ENCODE measurements around the gene EFNB1. TPM values are rescaled to one million over a fixed set of nuclear protein-coding genes. Genes with fewer than 3 reads are reported as not detected.

EFNB1 gene
- total RNA-seq, 1 experiment from 2014 or later: 6.0 TPM

GRCh38 chrX:68868902-68869800 lies 40.3 kb downstream of the EFNB1 start:
- no peak for DNase-seq (ENCODE audit: low read depth, low spot score)
- in situ Hi-C loops (cut with HindIII; ENCODE audit: low pct_unique_long_range_greater_than_20kb, low sequenced_read_pairs): no loop called here

DNA sequence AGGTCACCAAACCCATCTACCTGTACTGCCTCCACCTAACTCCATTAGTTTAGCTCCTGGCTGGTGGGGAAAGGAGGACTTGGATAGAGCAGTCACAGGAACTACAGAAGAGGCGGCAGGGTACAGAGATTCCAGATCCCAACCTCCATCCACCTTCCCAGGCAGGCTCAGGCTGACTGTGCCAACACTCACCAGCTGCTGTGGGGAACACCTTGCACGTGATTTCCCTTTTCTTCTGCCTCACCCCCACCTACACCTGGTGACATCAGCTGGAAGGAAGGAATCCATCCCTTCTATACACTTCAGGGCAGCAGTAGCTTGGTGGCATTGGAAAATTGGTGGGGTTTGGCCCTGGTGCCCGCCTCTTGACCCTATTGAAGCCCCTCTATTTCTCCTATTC lies 41.5 kb downstream of the EFNB1 start:
- no peak for DNase-seq (ENCODE audit: low read depth, low spot score)
- in situ Hi-C loops (cut with HindIII; ENCODE audit: low pct_unique_long_range_greater_than_20kb, low sequenced_read_pairs): no loop called here

DNA sequence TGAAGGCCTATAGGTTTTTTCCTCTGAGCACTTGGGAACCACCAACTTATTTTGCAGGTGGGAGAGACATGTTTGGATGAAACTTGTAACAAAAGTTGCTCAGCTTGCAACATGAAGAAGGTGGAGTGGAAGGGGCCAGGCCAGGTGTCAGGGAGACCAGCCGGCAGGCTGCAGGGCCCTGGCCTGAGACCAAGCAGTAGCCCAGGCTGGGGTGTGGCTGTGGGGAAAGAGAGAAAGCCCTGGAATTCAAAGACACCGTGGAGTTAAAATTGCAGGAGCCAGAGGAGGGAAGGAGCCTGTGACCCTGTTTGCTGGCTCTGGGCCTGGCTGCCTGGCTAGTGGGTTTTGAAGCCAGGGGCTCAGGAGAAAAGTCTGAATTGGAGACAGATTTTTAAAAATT lies 43.4 kb downstream of the EFNB1 start:
- in situ Hi-C loops (cut with HindIII; ENCODE audit: low pct_unique_long_range_greater_than_20kb, low sequenced_read_pairs): no loop called here
- DNase-seq (ENCODE audit: low read depth, low spot score): no peak

DNA sequence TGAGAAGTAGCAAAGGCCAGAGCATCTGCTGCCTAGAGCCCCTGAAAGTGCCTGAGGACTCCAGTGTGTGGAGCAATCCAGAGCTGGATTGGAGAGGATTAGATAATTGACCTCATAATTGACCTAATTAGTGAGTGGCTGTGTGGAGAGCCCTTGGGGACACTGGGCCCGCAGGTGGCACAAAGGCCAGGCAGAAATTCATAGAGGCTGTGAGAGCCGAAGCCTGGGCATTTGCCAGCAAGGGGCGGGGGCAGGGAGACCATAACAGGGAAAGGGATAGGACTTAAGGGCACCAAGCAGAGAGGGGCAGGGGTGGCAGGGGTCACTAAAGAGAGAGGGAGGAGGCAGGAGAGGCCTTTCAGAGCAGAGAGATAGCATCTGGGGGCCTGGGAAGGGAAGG lies 45.3 kb downstream of the EFNB1 start:
- in situ Hi-C loops (cut with HindIII; ENCODE audit: low pct_unique_long_range_greater_than_20kb, low sequenced_read_pairs): no loop called here
- no peak for DNase-seq (ENCODE audit: low read depth, low spot score)

- no peak for DNase-seq (ENCODE audit: low read depth, low spot score)
- in situ Hi-C loops (cut with HindIII; ENCODE audit: low pct_unique_long_range_greater_than_20kb, low sequenced_read_pairs): no loop called here
These were observed 47.9 kb downstream of the EFNB1 start for GRCh38 chrX:68876731-68877130.

DNA sequence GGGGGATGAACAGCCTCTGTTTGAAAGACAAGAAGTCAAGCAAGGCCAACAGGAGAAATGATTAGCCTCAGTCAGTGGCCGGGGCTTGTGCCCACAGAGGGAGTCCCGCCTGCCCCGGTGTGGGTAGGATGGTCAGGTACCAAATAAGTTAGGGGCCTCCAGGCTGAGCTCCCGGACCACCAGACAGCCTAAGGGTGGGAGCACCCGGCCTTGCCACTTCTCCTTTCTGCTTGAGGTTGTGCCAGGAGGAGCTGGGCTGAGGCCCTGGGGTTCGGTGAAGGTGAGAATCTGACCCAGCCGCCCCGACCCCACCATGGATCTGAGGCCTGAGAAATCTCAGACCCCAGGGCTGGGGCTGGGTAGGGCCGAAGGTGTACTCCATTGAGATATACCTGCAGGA lies 48.8 kb downstream of the EFNB1 start:
- in situ Hi-C loops (cut with HindIII; ENCODE audit: low pct_unique_long_range_greater_than_20kb, low sequenced_read_pairs): no loop called here
- no peak for DNase-seq (ENCODE audit: low read depth, low spot score)

DNA sequence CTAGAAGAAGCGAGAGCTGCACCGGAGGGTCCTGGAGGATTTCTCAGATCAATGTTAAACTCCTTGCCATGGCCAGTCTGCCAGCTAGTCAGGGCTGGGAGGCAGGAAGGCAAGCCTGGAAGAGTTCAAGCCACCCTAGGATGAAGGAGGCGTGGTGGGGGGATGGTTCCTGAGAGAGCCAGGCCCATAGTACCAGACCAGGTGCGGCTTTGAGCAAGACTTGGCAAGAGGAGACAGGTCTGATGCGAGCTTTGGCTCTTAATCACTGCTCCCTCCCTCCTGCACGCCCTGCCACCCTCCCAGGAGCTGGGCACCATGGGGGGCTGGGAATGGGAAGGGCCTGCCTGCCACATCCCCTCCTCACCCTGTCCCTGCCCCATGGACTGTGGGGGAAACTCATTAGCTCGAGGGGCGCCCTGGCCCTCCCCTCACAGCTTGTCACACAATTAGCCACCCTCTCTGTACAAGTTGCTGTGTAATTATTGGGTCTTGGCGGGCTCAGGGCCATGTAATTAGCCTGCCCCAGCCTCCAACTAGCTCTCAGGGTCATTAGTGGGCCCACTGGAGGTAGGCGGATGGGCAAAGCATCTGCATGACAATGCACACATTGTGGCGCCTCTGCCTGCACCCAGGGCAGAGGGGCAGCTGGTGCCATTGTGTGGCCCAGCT lies 50.3 kb downstream of the EFNB1 start:
- in situ Hi-C loops (cut with HindIII; ENCODE audit: low pct_unique_long_range_greater_than_20kb, low sequenced_read_pairs): no loop called here
- no peak for DNase-seq (ENCODE audit: low read depth, low spot score)

DNA sequence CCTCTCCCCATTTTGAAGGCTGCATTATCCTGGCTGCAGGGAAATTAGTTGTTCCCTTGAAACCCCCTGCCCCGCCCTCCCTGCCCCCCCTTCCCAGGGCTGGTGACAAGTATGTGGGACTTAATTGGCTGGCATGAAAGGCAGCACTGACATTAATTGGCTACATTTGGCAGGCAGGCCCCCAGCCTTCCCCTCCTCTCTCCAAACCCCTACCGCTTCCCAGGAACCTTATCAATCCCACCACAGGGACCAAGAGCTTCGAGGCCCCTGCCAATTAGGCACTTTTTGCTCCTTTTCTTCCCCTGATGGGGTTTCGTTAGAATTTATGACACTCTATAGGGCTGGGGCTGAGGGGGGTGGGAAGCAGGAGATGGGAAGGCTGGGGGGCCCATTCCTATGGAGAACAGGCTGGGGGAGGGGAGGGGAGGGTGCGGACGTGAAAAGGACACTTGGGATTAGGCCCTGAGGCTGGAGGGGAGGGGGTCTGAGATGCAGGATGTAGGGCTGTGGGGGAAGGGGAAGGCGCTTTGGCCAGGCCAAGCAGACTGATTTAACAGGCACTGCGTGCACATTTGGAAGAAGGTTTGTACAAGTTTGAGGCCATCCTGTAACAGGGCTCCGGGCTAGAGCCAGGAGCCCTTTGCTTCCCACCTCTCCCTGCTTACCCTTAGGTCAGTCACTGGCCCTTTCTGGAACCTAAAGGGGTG lies 52.2 kb downstream of the EFNB1 start:
- DNase-seq (ENCODE audit: low read depth, low spot score): no peak
- in situ Hi-C loops (cut with HindIII; ENCODE audit: low pct_unique_long_range_greater_than_20kb, low sequenced_read_pairs): no loop called here

DNA sequence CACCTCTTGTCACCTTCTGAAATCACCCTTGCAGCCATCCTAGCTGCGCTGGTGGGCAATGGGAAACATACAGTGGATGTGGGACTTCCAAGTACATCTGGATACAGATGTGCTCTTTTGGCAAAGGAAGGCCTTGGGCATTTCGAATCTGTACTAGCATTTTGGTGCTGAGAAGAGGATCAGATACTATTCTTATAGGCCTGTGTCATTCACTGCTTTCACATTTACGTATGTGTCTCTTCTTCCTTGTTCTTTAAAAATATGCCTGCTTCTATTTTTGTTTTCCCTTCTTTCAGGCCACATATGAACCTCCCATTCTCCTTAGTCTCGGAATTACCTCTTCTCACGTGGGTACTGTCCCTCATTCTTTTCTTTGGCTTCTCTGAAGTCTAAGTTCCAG lies 53.1 kb downstream of the EFNB1 start:
- in situ Hi-C loops (cut with HindIII; ENCODE audit: low pct_unique_long_range_greater_than_20kb, low sequenced_read_pairs): no loop called here

GRCh38 chrX:68883800-68884199 lies 55.0 kb downstream of the EFNB1 start:
- in situ Hi-C loops (cut with HindIII; ENCODE audit: low pct_unique_long_range_greater_than_20kb, low sequenced_read_pairs): no loop called here

More for the DNA sequence above, 53.1 kb downstream of the EFNB1 start:
- DNase-seq (ENCODE audit: low read depth, low spot score): no peak

GRCh38 chrX:68889249-68889648 lies 60.4 kb downstream of the EFNB1 start:
- in situ Hi-C loops (cut with HindIII; ENCODE audit: low pct_unique_long_range_greater_than_20kb, low sequenced_read_pairs): no loop called here
- no peak for DNase-seq (ENCODE audit: low read depth, low spot score)

More at GRCh38 chrX:68883800-68884199, 55.0 kb downstream of the EFNB1 start:
- no peak for DNase-seq (ENCODE audit: low read depth, low spot score)

Other genes starting within 250 kb of the EFNB1 start
- gene STARD8, start 181.4 kb upstream of the EFNB1 start, total RNA-seq (2014; rRNA removed; shearing (Covaris generic)): 0.34 and 0.48 TPM in 2 replicates

Measured in SK-MEL-5 (cell line).